Adrenal gland (tissue), 5 donors: ENCODE measurements around the gene TGDS.

ENCODE experiments used
- CTCF ChIP-seq, 6 experiments: fragments of 450-650 bp in 4 of 6; fragments of 200-600 bp in 2 of 6; sonication (generic) in 1 of 6; IDR thresholded peaks; 1 replicate in 5 of 6; 2 replicates in 1 of 6; pipeline versions ENCODE4 v1.5.1 to v1.8.0; 2016 to 2021; ENCODE audit warnings: antibody characterized with exemption in 6 of 6, mild to moderate bottlenecking in 2 of 6, moderate library complexity in 1 of 6
- POLR2A ChIP-seq, 2 donors: fragments of 450-650 bp; IDR thresholded peaks; one replicate each; pipeline ENCODE4 v1.6.1; 2017; ENCODE audit warnings: antibody characterized with exemption in 2 of 2, mild to moderate bottlenecking in 2 of 2, moderate library complexity in 1 of 2
- donor health status: DM: no; HTN: no; CAD: no.

GRCh38 chr13:94641409-94641941 is 45.5 kb upstream of the TGDS start:
- TF ChIP-seq POLR2A (IDR thresholded peaks at IDR 0.05) (no peak), CTCF (IDR thresholded peaks at IDR 0.05) (no peak)
